Measurements from ENCODE around the gene PLEKHH2.
"Not testable (repeated sequence)": the region's sequence is repeated elsewhere in the genome, so short reads cannot be mapped to it uniquely, and the experiment has no call there.

PLEKHH2 gene

DNA sequence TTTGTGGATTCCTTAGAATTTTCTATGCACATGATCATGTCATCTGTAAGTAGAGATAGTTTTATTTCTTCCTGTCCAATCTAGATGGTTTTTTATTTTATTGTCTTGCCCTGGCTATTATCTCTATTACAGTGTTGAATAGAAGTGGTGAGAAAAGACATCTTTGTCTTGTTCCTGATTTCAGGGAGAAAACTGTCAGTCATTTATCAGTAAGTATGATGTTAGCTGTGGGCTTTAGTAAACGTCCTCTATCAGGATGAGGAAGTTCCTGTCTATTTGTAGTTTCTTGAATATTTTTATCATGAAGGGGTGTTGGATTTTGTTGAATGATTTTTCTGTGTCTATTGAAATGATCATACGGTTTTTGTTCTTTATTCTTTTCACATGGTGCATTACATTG is 5.3 kb downstream of the PLEKHH2 start:
- DNase-seq: no peak

DNA sequence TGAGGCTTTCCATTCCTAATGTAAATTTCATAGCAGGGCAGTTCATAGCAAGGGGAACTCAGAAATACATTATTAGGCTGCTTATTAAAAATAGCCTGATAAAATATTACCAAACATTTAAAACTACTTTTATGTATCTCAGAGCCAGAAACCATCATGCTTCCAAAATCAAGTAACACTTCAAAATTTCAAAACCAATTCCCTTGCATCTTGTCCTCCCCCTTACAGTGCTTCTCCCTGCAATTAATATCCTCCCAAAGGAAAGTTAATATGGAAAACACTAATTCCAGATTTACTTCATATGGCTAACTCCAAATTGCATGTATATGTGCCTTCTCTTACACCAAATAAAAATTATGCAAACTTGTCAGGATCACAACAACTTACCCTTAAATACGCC is 6.6 kb downstream of the PLEKHH2 start:
- no peak for DNase-seq

GRCh38 chr2:43648994-43649701 is 12.1 kb downstream of the PLEKHH2 start:
- no peak for DNase-seq

GRCh38 chr2:43653506-43653905 is 16.4 kb downstream of the PLEKHH2 start:
- DNase-seq: no peak

DNA sequence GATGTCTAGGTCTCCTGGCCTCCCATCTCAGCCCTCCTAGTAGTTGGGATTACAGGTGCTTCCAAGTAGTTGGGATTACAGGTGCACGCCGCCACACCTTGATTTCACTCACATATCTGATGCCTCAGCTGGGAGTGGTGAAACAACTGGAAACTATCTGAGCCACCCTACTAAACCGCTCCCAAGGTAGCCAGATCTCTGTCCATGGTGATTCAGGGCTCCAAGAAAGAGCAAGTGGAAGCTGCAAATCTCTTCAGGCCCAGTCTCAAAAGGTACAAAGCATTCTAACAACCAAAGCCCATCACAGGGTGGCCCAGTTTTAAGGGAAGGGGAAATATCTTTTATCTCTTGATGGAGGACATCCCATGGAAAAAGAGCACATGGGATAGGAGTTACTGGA is 20.2 kb downstream of the PLEKHH2 start:
- DNase-seq: no peak

DNA sequence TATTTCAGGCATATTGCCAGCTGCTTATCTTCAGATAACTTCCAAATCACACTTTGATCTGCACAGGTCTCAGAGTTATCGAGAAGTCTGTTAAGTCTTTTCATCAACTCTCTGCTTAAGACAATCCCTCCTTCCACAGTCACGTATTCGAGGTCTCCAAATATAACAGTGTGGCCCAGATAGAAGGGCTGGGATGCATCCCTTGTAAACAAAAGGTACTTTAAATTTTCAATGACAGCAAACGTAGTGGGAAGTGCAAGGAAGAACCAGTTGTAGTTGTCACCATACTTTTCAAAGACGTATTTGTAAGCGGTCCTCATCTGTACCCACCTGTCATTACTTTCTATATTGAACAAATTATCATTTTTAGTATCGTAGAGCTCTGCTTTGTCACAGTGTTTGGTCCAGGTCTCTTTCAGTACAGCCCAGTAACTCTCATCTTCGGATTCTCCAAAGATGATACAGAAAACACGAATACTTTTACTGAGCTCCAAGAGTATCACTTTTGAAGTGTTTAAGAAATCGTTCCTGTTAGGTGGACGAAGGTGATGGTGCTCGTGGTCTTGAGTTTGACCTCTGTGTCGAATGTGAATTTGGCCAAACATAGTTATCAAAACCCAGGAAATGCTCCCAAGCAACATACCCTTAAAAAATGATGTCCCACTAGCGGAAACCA is 38.7 kb downstream of the PLEKHH2 start:
- DNase-seq: no peak

DNA sequence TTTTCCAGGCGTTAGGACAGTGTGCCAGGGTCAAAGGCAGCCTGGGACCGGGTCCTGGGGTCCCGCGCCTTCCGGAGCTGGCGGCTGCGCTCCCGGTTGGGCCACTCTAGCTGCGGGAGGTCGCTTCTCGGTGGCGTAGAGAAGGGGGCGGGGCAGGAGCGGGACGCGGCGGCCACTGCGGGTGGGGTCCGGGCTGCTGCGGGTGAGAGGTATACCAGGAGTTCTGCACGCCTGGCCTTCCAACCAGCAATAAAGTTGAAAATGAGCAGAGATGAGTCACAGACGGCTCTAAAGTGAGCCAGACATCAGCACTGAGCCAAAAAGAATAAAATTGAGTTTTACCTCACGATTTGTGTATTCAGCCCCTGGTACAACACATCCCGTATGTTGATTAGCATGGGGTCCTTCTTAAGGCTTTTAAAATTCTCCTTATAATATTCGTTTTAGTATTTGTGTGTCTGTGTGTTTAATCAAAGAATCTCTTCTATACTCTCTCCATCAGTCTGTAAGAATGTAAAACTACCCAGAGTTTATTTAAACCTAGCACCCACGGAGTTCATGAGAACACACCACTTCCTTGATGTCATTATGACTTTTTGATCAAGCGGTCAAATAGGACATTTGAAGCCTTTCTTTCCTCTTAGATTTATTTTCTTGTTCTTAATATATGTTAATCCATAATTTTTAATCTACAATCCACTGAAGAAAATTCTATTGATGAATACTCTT is 39.4 kb downstream of the PLEKHH2 start, which contains the start of gene C1GALT1C1L:
TSS of gene C1GALT1C1L (minus strand) at position 108 of the 729 bp plus-strand sequence. CDS start at position 1, 107 bp downstream.
- peak; percentile 52 to 86 for DNase-seq

DNA sequence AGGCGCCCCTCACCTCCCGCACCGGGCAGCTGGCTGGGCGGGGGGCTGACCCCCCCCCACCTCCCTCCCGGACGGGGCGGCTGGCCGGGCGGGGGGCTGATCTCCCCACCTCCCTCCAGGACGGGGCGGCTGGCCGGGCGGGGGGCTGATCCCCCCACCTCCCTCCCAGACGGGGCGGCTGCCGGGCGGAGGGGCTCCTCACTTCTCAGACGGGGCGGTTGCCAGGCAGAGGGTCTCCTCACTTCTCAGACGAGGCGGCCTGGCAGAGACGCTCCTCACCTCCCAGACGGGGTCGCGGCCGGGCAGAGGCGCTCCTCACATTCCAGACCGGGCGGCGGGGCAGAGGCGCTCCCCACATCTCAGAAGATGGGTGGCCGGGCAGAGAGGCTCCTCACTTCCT is 40.7 kb downstream of the PLEKHH2 start:
- not testable (repeated sequence) for DNase-seq

DNA sequence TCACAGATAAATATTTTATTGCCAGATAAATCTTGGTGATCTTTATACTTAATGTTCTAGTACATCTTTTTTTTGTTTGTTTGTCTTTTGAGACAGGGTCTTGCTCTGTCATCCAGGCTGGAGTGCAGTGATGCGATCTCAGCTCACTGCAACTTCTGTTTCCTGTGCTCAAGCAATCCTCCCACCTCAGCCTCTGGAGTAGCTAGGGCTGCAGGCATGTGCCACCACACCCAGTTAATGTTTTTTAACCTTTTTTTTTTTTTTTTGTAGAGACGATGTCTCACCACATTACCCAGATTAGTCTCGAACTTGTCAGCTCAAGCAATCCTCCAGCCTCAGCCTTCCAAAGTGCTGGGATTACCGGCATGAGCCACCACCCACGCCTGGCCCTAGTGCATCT is 48.3 kb downstream of the PLEKHH2 start:
- DNase-seq: no peak

- no peak for DNase-seq
Measured at GRCh38 chr2:43689999-43690398, 52.9 kb downstream of the PLEKHH2 start.

DNA sequence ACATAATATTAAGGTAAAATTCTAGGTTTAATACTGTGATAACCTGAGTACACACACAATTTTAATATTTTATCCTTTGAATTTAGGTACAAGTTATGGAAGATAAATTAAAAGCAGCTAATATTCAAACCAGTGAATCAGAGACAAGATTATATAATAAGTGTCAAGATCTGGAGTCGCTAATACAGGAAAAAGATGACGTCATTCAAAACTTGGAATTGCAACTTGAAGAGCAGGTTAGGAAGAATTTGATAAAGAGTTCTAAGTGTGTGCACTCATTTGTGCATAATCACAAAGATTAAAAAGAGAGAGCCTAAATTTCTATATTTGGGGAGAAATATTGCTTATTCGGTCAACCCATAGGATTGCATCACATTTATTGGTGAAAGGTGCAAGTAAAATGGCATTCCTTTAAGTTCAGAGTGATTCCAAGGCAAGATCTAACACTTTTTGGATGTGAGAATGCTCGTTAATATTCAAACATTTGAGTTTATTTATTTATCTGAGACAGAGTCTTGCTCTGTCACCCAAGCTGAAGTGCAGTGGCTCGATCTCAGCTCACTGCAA is 55.5 kb downstream of the PLEKHH2 start:
- DNase-seq: no peak

GRCh38 chr2:43698140-43698539 is 61.1 kb downstream of the PLEKHH2 start:
- not testable (repeated sequence) for DNase-seq

DNA sequence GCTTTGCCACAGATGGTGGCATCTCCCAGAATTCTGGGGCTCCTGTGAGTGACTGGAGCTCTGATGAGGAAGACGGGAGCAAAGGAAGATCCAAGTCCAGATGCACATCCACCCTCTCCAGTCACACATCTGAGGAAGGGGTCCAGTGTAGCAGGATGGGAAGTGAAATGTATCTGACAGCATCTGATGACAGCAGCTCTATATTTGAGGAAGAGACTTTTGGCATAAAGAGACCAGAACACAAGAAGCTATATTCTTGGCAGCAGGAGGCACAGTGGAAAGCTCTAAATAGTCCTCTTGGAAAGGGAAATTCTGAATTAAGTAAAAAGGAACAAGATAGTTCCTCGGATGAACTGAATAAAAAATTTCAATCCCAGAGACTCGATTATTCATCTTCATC is 62.7 kb downstream of the PLEKHH2 start:
- DNase-seq: no peak

DNA sequence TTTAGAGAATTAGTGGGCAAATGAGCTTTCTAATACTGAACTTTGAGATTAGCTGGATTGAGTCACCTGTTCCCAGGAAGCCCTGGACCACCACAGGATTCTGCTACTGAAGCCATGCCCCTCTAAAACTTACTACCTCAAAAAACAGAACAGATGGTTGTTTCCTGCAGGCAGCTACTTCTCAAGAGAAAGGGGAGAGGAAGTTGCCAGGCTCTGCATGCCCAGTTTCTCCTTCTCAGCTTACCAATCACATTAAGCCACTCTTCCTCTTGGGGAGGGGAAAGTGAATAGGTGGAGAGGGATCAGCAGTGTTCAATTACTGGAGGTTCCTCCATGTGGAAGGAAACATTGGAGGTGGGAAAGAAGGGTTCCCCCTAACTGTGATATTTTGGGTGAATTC is 64.1 kb downstream of the PLEKHH2 start:
- no peak for DNase-seq

DNA sequence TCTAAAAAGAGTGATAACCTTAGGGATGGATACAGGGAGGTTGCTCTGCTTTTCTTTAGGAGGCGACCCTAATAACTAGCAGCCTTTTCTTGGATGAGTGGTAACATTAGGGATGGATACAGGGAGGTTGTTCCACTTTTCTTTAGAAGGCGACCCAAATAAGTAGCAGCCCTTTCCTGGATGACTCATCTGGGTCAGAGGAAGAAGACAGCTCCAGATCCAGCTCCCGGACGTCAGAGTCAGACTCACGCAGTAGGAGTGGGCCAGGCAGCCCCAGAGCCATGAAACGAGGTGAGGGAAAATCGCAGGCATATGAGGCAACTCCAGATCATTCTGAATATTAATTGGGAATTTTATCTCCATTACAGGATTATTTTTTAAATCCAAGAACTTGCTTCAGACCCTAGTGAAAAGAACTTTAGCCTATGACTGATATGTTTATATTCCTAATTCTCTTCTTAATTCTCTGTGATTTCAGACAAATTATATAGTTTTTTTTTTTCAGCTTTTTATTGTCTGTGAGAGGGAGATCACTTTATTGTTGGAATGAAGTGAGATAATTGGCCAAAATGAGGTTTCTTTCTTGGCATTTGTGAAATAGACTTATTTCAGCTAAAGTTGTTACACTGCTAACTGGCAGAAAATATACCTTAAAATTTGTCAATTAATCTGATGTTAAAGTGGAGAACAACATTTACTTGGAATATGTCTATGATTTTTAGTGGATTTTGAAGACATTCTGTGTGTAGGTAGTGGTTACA is 70.4 kb downstream of the PLEKHH2 start:
- DNase-seq: no peak

DNA sequence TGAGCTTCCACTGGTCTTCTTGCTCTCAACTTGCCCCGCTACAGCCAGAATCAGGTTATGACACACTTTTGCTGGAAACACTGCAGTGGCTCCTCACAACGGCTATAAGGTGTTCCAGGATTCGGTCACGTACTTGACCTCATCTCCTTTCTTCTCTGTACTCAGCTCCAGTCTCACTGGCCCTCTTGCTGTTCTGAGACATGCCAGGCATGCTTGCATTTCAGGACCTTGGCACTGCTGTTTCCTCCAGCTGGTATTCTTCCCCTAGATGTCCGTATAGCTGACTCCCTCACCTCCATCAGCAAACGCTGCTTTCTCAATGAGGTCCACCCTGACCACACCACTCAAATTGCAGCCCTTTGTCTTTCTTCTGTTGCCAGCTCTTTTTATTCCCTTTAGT is 71.1 kb downstream of the PLEKHH2 start:
- no peak for DNase-seq

DNA sequence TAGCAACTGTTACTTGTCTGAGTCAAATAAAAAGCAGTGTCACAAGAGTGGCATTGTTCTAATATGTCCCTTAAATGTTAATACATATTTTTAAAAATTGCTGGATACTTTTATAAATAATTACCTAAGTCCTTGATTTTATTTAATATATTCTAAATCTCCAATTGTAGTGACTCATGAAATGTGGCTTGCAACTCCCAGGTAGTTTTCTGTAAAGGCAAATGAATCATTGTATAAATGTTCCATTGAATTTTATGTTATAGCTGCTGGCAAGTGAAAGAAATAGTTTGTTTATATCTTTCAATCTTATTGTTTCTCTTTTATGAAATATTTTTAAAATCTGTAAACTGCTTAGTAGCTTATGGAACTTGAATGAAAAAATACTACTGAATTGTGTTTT is 71.8 kb downstream of the PLEKHH2 start:
- no peak for DNase-seq

DNA sequence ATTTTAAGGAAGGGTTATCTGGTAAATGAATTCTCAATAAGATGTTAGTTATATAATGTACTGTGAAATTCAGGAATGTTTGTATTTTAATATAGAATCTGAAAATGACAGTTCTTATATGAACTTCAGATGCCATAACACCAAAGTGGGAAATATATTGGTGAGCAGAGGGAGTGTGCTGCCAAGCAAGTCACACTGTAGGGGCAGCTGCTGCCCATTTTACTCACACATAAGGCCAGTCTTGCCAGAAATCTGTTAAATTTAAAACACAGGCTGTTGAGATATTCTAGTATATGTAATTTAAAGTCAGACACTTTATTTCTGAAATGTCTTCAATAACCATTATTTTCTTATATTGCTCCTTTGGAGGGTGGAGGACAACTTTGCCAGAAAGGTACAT is 73.8 kb downstream of the PLEKHH2 start:
- DNase-seq: no peak

GRCh38 chr2:43714164-43714563 is 77.1 kb downstream of the PLEKHH2 start:
- no peak for DNase-seq

DNA sequence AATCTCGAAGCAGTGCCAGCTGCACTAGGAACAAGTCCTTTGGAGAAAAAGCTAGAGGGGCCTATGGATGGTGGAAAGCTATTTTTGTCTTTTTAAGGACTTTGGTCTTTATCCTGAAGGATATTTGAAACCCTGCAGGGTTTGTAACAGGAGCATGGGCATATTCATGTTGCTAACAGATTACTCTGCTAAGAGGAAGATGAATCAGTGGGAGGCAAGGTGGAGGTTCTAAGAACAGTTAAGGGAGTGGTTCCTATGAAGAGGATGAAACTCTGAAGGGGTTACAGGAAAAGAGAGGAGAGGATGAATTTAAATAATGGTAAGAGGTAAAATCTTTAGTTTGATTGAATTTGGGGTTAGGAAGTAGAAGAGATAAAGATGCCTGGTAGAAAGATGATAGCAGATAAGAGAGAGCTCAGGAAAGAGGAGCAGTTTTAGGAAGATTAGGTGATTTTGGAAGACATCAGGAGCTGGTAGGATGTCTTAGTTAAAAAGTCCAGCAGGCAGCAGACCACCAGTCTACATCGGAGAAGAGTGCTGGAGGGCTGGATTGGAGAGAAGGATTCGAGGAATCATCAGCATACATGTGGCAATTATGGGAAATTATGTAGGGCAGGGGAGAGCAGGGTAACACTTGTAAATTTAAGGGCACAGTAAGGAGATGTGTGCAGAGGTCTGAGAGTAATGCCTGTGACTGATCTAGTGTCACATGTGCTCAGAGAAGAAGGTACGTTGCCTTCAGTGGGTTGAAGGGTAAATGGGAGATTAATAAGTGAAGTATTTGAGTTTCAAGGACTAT is 78.4 kb downstream of the PLEKHH2 start:
- DNase-seq: no peak

GRCh38 chr2:43717322-43717721 is 80.3 kb downstream of the PLEKHH2 start:
- DNase-seq: no peak
